ENCODE results near the gene MFSD2B.

DNA sequence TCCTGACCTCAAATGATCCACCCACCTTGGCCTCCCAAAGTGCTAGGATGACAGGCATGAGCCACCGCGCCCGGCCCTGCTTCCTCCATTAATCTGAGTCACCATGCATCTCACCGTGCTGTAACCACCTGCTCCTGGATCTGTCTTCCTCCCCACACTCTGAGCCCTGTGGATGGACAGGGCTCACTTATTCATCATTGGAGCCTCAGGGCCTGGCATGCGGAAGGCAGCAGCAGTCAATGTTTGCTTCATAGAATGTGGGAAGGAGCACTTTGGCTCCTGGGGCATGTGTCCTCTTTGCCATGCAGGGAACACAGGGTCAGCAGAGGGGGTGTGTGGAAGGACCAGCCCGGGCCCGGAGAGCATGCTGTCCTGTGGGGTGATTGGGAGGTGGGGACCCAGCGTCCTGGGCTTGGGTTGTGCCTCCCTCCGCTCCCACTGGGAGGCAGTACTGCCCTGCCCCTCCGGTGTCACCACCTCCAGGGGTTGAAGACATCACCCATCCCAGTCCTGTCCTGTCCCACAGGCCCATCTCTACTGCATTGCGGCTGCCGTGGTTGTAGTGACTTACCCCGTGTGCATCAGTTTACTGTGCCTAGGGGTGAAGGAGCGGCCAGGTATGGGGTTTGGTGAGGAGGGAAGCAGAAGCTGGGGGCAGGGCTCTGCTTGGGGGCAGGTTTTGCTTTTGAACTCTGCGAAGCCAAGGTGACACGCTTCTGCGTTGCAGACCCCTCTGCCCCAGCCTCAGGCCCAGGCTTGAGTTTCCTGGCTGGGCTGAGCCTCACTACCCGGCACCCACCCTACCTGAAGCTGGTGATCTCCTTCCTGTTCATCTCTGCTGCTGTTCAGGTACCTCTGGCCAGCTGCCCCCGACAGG is 11.5 kb downstream of the MFSD2B start:
- TF ChIP-seq, protein P1, sequence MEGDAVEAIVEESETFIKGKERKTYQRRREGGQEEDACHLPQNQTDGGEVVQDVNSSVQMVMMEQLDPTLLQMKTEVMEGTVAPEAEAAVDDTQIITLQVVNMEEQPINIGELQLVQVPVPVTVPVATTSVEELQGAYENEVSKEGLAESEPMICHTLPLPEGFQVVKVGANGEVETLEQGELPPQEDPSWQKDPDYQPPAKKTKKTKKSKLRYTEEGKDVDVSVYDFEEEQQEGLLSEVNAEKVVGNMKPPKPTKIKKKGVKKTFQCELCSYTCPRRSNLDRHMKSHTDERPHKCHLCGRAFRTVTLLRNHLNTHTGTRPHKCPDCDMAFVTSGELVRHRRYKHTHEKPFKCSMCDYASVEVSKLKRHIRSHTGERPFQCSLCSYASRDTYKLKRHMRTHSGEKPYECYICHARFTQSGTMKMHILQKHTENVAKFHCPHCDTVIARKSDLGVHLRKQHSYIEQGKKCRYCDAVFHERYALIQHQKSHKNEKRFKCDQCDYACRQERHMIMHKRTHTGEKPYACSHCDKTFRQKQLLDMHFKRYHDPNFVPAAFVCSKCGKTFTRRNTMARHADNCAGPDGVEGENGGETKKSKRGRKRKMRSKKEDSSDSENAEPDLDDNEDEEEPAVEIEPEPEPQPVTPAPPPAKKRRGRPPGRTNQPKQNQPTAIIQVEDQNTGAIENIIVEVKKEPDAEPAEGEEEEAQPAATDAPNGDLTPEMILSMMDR (IDR thresholded peaks at IDR 0.05), result peak in 1 of 4 experiments; percentile 27
- TF ChIP-seq EP300 (IDR thresholded peaks at IDR 0.05), result no peak

All from gastroesophageal sphincter (tissue), 3 donors.